Parathyroid adenoma (tissue), 2 donors: Measurements from ENCODE around the gene TWF1.
"Not testable (repeated sequence)": the region's sequence is repeated elsewhere in the genome, so short reads cannot be mapped to it uniquely, and the experiment has no call there.

ENCODE experiments used
- H2AFZ ChIP-seq: fragments of 300-600 bp; sonication (generic); one replicate; pipeline ENCODE4 v1.7.0; 2017; ENCODE audit warnings: antibody characterized with exemption, mild to moderate bottlenecking
- H3K27ac ChIP-seq: fragments of 300-600 bp; sonication (generic); one replicate; pipeline ENCODE4 v1.7.0; 2017
- H3K27me3 ChIP-seq: fragments of 300-600 bp; sonication (generic); one replicate; pipeline ENCODE4 v1.7.0; 2017; ENCODE audit warnings: low read length; ENCODE audit not compliant: control insufficient read depth, insufficient read depth
- H3K36me3 ChIP-seq: fragments of 300-600 bp; sonication (generic); one replicate; pipeline ENCODE4 v1.7.0; 2017; ENCODE audit warnings: low read length; ENCODE audit not compliant: control insufficient read depth, insufficient read depth
- H3K4me1 ChIP-seq: fragments of 300-600 bp; sonication (generic); one replicate; pipeline ENCODE4 v1.7.0; 2017; ENCODE audit warnings: control low read depth
- H3K4me2 ChIP-seq: fragments of 300-600 bp; sonication (generic); one replicate; pipeline ENCODE4 v1.7.0; 2017; ENCODE audit warnings: low read length
- H3K4me3 ChIP-seq: fragments of 300-600 bp; sonication (generic); one replicate; pipeline ENCODE4 v1.7.0; 2017; ENCODE audit warnings: low read depth, low read length
- H3K79me2 ChIP-seq: fragments of 300-600 bp; sonication (generic); one replicate; pipeline ENCODE4 v1.7.0; 2017; ENCODE audit warnings: control low read depth
- H3K9ac ChIP-seq: fragments of 300-600 bp; sonication (generic); one replicate; pipeline ENCODE4 v1.7.0; 2017; ENCODE audit warnings: mild to moderate bottlenecking
- H3K9me3 ChIP-seq: fragments of 300-600 bp; sonication (generic); one replicate; pipeline ENCODE4 v1.7.0; 2017; ENCODE audit warnings: low read length; ENCODE audit not compliant: control insufficient read depth
- TF ChIP-seq, protein P1 (sequence below): fragments of 300-600 bp; sonication (generic); IDR thresholded peaks from one replicate; pipeline ENCODE4 v1.7.0; 2017; ENCODE audit warnings: antibody characterized with exemption, mild to moderate bottlenecking
- donor health status: primary hyperparathyroidism.

Gene TWF1

GRCh38 chr12:43805860-43806736 is at the start of gene TWF1:
Gene TWF1, minus strand, starts transcription at chr12:43806317. Its CDS starts 72 bp downstream, at chr12:43806245.
- Histone ChIP-seq H3K36me3 (no peaks in the 10 kb centered on the region), H3K9me3 (no peaks in the 10 kb centered on the region), H3K27ac (peak within 1 kb of the TSS; percentile 97), H3K4me3 (peak within 1 kb of the TSS; percentile 95), H3K79me2 (peaks cover 4% of the 10 kb centered on the region), H3K9ac (peak within 1 kb of the TSS; percentile 91), H3K4me2 (peak within 1 kb of the TSS; percentile 86), H2AFZ (peak within 1 kb of the TSS; percentile 98), H3K4me1 (no peaks in the 10 kb centered on the region), H3K27me3 (no peaks in the 10 kb centered on the region)
- TF ChIP-seq, protein P1, sequence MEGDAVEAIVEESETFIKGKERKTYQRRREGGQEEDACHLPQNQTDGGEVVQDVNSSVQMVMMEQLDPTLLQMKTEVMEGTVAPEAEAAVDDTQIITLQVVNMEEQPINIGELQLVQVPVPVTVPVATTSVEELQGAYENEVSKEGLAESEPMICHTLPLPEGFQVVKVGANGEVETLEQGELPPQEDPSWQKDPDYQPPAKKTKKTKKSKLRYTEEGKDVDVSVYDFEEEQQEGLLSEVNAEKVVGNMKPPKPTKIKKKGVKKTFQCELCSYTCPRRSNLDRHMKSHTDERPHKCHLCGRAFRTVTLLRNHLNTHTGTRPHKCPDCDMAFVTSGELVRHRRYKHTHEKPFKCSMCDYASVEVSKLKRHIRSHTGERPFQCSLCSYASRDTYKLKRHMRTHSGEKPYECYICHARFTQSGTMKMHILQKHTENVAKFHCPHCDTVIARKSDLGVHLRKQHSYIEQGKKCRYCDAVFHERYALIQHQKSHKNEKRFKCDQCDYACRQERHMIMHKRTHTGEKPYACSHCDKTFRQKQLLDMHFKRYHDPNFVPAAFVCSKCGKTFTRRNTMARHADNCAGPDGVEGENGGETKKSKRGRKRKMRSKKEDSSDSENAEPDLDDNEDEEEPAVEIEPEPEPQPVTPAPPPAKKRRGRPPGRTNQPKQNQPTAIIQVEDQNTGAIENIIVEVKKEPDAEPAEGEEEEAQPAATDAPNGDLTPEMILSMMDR: no peak

GRCh38 chr12:43852744-43853143 is 46.6 kb upstream of the TWF1 start:
- Histone ChIP-seq H3K9ac (no peak overlapping the region), H3K9me3 (no peaks in the 10 kb centered on the region), H3K27ac (no peak overlapping the region), H3K36me3 (no peaks in the 10 kb centered on the region), H3K4me2 (no peak overlapping the region), H3K27me3 (no peaks in the 10 kb centered on the region), H3K79me2 (no peaks in the 10 kb centered on the region), H3K4me1 (no peaks in the 10 kb centered on the region), H3K4me3 (no peak overlapping the region), H2AFZ (no peak overlapping the region)
- TF ChIP-seq, protein P1: no peak

DNA sequence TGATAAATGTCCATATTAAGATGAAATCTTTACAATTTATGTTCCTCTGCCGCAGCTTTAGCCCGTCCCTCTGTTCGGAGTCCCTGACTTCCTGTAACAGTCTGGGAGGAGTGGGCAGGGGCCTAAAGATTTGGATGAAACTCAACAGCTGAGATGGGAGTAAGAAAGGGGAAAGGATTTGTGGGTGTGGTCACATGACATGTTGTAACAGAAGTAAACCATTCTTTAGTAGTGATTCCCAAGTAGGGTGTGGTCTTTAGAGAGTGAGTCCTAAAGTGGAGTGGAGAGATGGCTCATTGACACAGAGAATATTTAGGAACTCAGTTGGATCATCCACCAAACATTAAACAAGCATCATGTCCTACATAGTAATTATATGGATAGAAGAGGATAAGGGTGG is 42.7 kb upstream of the TWF1 start:
- no peak overlapping the region for H3K9ac ChIP-seq
- H3K4me2 ChIP-seq: no peak overlapping the region
- no peaks in the 10 kb centered on the region for H3K27me3 ChIP-seq
- H3K9me3 ChIP-seq: no peaks in the 10 kb centered on the region
- no peaks in the 10 kb centered on the region for H3K36me3 ChIP-seq
- no peaks in the 10 kb centered on the region for H3K4me1 ChIP-seq
- no peak overlapping the region for H3K4me3 ChIP-seq
- H2AFZ ChIP-seq: no peak overlapping the region
- H3K79me2 ChIP-seq: no peaks in the 10 kb centered on the region
- TF ChIP-seq, protein P1: no peak
- no peak overlapping the region for H3K27ac ChIP-seq

GRCh38 chr12:43848226-43848507 is 42.0 kb upstream of the TWF1 start:
- Histone ChIP-seq H3K36me3 (no peaks in the 10 kb centered on the region), H3K79me2 (no peaks in the 10 kb centered on the region), H2AFZ (no peak overlapping the region)

DNA sequence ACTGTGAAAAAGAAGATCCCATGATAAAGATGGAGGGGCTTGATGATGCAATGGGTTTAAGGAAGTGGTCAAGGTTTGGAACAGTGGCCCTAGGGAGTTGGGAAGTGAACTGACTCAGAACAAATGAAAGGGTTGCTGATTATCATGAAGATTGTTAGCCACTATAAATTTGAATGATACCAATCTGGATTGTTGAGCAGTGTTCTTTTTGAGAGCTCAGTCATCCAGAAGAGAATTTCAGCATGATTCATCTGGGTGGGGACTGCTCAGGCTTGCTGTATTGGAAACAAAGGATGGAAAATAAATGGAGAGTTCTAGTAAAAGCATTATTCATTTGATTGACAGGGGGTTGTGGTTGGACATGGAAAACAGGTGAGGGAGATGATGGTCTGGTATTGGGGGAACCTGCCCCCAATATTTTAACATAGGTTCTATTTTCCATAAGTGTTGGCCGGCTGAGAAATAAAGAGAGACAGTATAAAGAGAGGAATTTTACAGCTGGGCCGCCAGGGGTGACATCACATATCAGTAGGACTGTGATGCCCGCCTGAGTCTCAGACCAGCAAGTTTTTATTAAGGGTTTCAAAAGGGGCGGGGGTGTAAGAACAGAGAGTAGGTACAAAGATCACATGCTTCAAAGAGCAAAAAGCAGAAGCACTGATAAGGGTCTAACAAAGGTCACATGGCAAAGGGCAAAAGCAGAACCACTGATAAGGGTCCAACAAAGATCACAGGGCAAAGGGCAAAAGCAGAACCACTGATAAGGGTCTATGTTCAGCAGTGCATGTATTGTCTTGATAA is 41.5 kb upstream of the TWF1 start:
- not testable (repeated sequence) for H3K4me2 ChIP-seq, H3K4me3 ChIP-seq, H3K79me2 ChIP-seq, H3K27ac ChIP-seq, H3K9ac ChIP-seq, H2AFZ ChIP-seq, H3K36me3 ChIP-seq, H3K4me1 ChIP-seq, H3K9me3 ChIP-seq, H3K27me3 ChIP-seq

More at GRCh38 chr12:43848226-43848507, 42.0 kb upstream of the TWF1 start:
- Histone ChIP-seq H3K4me3 (no peak overlapping the region), H3K9me3 (no peaks in the 10 kb centered on the region), H3K4me2 (no peak overlapping the region), H3K4me1 (no peaks in the 10 kb centered on the region), H3K27ac (no peak overlapping the region), H3K27me3 (no peaks in the 10 kb centered on the region), H3K9ac (no peak overlapping the region)
- TF ChIP-seq, protein P1: no peak
